Nephron (organoid): ENCODE results near the gene MMP28.

Experiments
- H3K27ac Mint-ChIP-seq, 3 experiments: 2 replicates each; pipeline ENCODE4 v1.8.0; 2020; ENCODE audit warnings: mixed read lengths in 3 of 3, mild to moderate bottlenecking in 2 of 3, moderate library complexity in 1 of 3
- H3K27me3 Mint-ChIP-seq: 2 replicates; pipeline ENCODE4 v1.8.0; 2021; ENCODE audit warnings: low read depth, mild to moderate bottlenecking, moderate library complexity, mixed read lengths
- H3K36me3 Mint-ChIP-seq: 2 replicates; pipeline ENCODE4 v1.8.0; 2020; ENCODE audit warnings: low read depth, mixed read lengths
- H3K4me1 Mint-ChIP-seq: 2 replicates; pipeline ENCODE4 v1.8.0; 2020; ENCODE audit warnings: mixed read lengths
- H3K4me3 Mint-ChIP-seq, 3 experiments: 2 replicates each; pipeline ENCODE4 v1.8.0; 2020; ENCODE audit warnings: mild to moderate bottlenecking in 3 of 3, mixed read lengths in 3 of 3, moderate library complexity in 2 of 3
- H3K9me3 Mint-ChIP-seq: 2 replicates; pipeline ENCODE4 v1.8.0; 2020; ENCODE audit warnings: mixed read lengths
- TF ChIP-seq, protein P1 (sequence below), 3 experiments: fragments of 200-600 bp; sonication (generic); IDR thresholded peaks; one replicate each; pipeline ENCODE4 v1.5.0; 2021; ENCODE audit warnings: antibody characterized with exemption in 3 of 3; ENCODE audit not compliant: unreplicated experiment in 3 of 3

Gene MMP28

GRCh38 chr17:35726953-35727460 is 68.4 kb downstream of the MMP28 start:
- TF ChIP-seq, protein P1, sequence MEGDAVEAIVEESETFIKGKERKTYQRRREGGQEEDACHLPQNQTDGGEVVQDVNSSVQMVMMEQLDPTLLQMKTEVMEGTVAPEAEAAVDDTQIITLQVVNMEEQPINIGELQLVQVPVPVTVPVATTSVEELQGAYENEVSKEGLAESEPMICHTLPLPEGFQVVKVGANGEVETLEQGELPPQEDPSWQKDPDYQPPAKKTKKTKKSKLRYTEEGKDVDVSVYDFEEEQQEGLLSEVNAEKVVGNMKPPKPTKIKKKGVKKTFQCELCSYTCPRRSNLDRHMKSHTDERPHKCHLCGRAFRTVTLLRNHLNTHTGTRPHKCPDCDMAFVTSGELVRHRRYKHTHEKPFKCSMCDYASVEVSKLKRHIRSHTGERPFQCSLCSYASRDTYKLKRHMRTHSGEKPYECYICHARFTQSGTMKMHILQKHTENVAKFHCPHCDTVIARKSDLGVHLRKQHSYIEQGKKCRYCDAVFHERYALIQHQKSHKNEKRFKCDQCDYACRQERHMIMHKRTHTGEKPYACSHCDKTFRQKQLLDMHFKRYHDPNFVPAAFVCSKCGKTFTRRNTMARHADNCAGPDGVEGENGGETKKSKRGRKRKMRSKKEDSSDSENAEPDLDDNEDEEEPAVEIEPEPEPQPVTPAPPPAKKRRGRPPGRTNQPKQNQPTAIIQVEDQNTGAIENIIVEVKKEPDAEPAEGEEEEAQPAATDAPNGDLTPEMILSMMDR (IDR thresholded peaks at IDR 0.05; ENCODE audit: unreplicated experiment in 3 of 3) = no peak
- Mint-ChIP-seq H3K27ac (peak overlapping the region; percentile 81 to 98 (median 86)), H3K4me3 (no peak overlapping the region), H3K9me3 (no peaks in the 10 kb centered on the region), H3K4me1 (peaks cover 48% of the 10 kb centered on the region), H3K27me3 (no peaks in the 10 kb centered on the region), H3K36me3 (peaks cover 30% of the 10 kb centered on the region)

GRCh38 chr17:35726127-35726952 is 69.1 kb downstream of the MMP28 start:
- Mint-ChIP-seq H3K27ac (peak overlapping the region; percentile 81 to 98 (median 86)), H3K36me3 (peaks cover 34% of the 10 kb centered on the region), H3K4me1 (peaks cover 48% of the 10 kb centered on the region), H3K4me3 (no peak overlapping the region), H3K9me3 (no peaks in the 10 kb centered on the region), H3K27me3 (no peaks in the 10 kb centered on the region)
- TF ChIP-seq, protein P1 (IDR thresholded peaks at IDR 0.05; ENCODE audit: unreplicated experiment in 3 of 3) = no peak

- Mint-ChIP-seq H3K27me3 (no peaks in the 10 kb centered on the region), H3K27ac (peak overlapping the region; percentile 81 to 98 (median 86)), H3K9me3 (no peaks in the 10 kb centered on the region), H3K4me1 (peaks cover 43% of the 10 kb centered on the region), H3K4me3 (peak overlapping the region in 2 of 3 experiments; percentile 10 to 31), H3K36me3 (peaks cover 35% of the 10 kb centered on the region)
- TF ChIP-seq, protein P1 (IDR thresholded peaks at IDR 0.05; ENCODE audit: unreplicated experiment in 3 of 3) = no peak
Observed at GRCh38 chr17:35725802-35726126, 69.7 kb downstream of the MMP28 start.

GRCh38 chr17:35725058-35725457 is 70.4 kb downstream of the MMP28 start:
- Mint-ChIP-seq H3K27ac (peak overlapping the region; percentile 81 to 98 (median 86)), H3K27me3 (no peaks in the 10 kb centered on the region), H3K4me3 (no peak overlapping the region), H3K36me3 (peaks cover 39% of the 10 kb centered on the region), H3K9me3 (no peaks in the 10 kb centered on the region), H3K4me1 (peaks cover 39% of the 10 kb centered on the region)
- TF ChIP-seq, protein P1 (IDR thresholded peaks at IDR 0.05; ENCODE audit: unreplicated experiment in 3 of 3) = no peak

DNA sequence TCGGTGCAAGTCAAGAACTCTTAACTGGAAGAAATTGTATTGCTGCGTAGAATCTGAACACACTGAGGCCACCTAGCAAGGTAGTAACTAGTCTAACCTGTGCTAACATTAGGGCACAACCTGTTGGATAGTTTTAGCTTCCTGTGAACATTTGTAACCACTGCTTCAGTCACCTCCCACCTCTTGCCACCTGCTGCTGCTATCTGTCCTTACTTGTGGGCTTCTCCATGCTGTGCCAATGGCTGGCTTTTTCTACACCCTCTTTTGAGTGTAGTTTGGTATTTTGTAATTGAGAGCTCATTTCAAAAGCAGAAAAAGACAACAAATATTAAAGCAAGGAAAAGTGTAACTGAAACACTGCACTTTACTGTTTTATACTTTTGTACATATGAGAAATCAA is 71.7 kb downstream of the MMP28 start:
- Mint-ChIP-seq H3K27ac (no peak overlapping the region), H3K27me3 (no peaks in the 10 kb centered on the region), H3K4me1 (peaks cover 39% of the 10 kb centered on the region), H3K9me3 (no peaks in the 10 kb centered on the region), H3K36me3 (peaks cover 49% of the 10 kb centered on the region), H3K4me3 (no peak overlapping the region)
- TF ChIP-seq, protein P1 (IDR thresholded peaks at IDR 0.05; ENCODE audit: unreplicated experiment in 3 of 3) = no peak

- Mint-ChIP-seq H3K4me3 (no peak overlapping the region), H3K27ac (peak overlapping the region in 1 of 3 experiments; percentile 90), H3K9me3 (no peaks in the 10 kb centered on the region), H3K36me3 (peaks cover 32% of the 10 kb centered on the region), H3K27me3 (no peaks in the 10 kb centered on the region), H3K4me1 (peaks cover 18% of the 10 kb centered on the region)
- TF ChIP-seq, protein P1 (IDR thresholded peaks at IDR 0.05; ENCODE audit: unreplicated experiment in 3 of 3) = no peak
Observed at GRCh38 chr17:35717475-35717874, 78.0 kb downstream of the MMP28 start.
